ENCODE data around the gene PPP2R5C. TPM values are rescaled to one million over a fixed set of nuclear protein-coding genes. Genes with fewer than 3 reads are reported as not detected.

PPP2R5C gene
- total RNA-seq, 4 donors from 2014 or later: 143 to 171 (median 169) TPM

- H3K9me3 ChIP-seq: no peaks in the 10 kb centered on the region
- DNase-seq: peak in 1 of 2 donors; percentile 32
- no peak overlapping the region for H3K4me3 ChIP-seq
- H3K4me1 ChIP-seq: no peaks in the 10 kb centered on the region
- no peak for TF ChIP-seq CTCF (IDR thresholded peaks at IDR 0.05)
- TF ChIP-seq POLR2A (IDR thresholded peaks at IDR 0.05): no peak
- H3K27ac ChIP-seq: no peak overlapping the region
- intact Hi-C loops (cut with DNase I; ENCODE audit: low total_unique reads): no loop called here
- H3K27me3 ChIP-seq: no peaks in the 10 kb centered on the region
- no peaks in the 10 kb centered on the region for H3K36me3 ChIP-seq
These were observed 77.0 kb downstream of the PPP2R5C start for GRCh38 chr14:101838476-101838875.

- no peak for TF ChIP-seq POLR2A (IDR thresholded peaks at IDR 0.05)
- no peak for TF ChIP-seq CTCF (IDR thresholded peaks at IDR 0.05)
- Histone ChIP-seq H3K27ac (no peak overlapping the region), H3K4me3 (no peak overlapping the region), H3K4me1 (no peaks in the 10 kb centered on the region), H3K27me3 (no peaks in the 10 kb centered on the region), H3K36me3 (no peaks in the 10 kb centered on the region), H3K9me3 (no peaks in the 10 kb centered on the region)
- intact Hi-C loops (cut with DNase I; ENCODE audit: low total_unique reads): no loop called here
- DNase-seq: no peak
These were observed 77.7 kb downstream of the PPP2R5C start for GRCh38 chr14:101839236-101839635.

GRCh38 chr14:101839661-101840060 is 78.2 kb downstream of the PPP2R5C start:
- Histone ChIP-seq H3K27ac (no peak overlapping the region), H3K4me1 (no peaks in the 10 kb centered on the region), H3K4me3 (no peak overlapping the region), H3K9me3 (no peaks in the 10 kb centered on the region), H3K27me3 (no peaks in the 10 kb centered on the region), H3K36me3 (no peaks in the 10 kb centered on the region)
- no peak for TF ChIP-seq CTCF (IDR thresholded peaks at IDR 0.05)
- TF ChIP-seq POLR2A (IDR thresholded peaks at IDR 0.05): no peak
- no peak for DNase-seq
- intact Hi-C loops (cut with DNase I; ENCODE audit: low total_unique reads): no loop called here

- no peaks in the 10 kb centered on the region for H3K36me3 ChIP-seq
- H3K27ac ChIP-seq: no peak overlapping the region
- no peak overlapping the region for H3K4me3 ChIP-seq
- no peaks in the 10 kb centered on the region for H3K27me3 ChIP-seq
- TF ChIP-seq CTCF (IDR thresholded peaks at IDR 0.05) (no peak), POLR2A (IDR thresholded peaks at IDR 0.05) (no peak)
- intact Hi-C loops (cut with DNase I; ENCODE audit: low total_unique reads): no loop called here
- DNase-seq: no peak
- H3K4me1 ChIP-seq: no peaks in the 10 kb centered on the region
- no peaks in the 10 kb centered on the region for H3K9me3 ChIP-seq
These were observed 79.3 kb downstream of the PPP2R5C start for GRCh38 chr14:101840649-101841369.

GRCh38 chr14:101843038-101843437 is 81.5 kb downstream of the PPP2R5C start:
- Histone ChIP-seq H3K27me3 (no peaks in the 10 kb centered on the region), H3K4me3 (no peak overlapping the region), H3K9me3 (no peaks in the 10 kb centered on the region), H3K36me3 (no peaks in the 10 kb centered on the region), H3K27ac (no peak overlapping the region), H3K4me1 (no peaks in the 10 kb centered on the region)
- no peak for TF ChIP-seq CTCF (IDR thresholded peaks at IDR 0.05)
- TF ChIP-seq POLR2A (IDR thresholded peaks at IDR 0.05): no peak
- DNase-seq: no peak
- intact Hi-C loops (cut with DNase I; ENCODE audit: low total_unique reads): no loop called here

Data from uterus (tissue), 4 donors.